WERI-Rb-1 (cell line): ENCODE data around the gene NCOR1.
A peak's percentile ranks its signal among the peaks of the same experiment; 100 is the strongest.

ENCODE experiments used
- DNase-seq: peaks from one replicate; pipeline ENCODE4 v3.0.0-alpha.2; 2020
- H3K27ac ChIP-seq: fragments of 250-450 bp; sonication (Bioruptor Pico); 2 replicates; pipeline ENCODE4 v1.5.1; 2020; ENCODE audit warnings: mild to moderate bottlenecking, moderate library complexity
- H3K27me3 ChIP-seq: fragments of 250-450 bp; sonication (Bioruptor Pico); 2 replicates; pipeline ENCODE4 v1.5.1; 2021; ENCODE audit warnings: mild to moderate bottlenecking, low read depth, moderate library complexity; ENCODE audit not compliant: insufficient read depth, severe bottlenecking
- H3K36me3 ChIP-seq: fragments of 250-450 bp; sonication (Bioruptor Pico); 2 replicates; pipeline ENCODE4 v1.5.1; 2020; ENCODE audit warnings: mild to moderate bottlenecking, moderate library complexity
- H3K4me3 ChIP-seq: 2 replicates; pipeline ENCODE4 v1.5.1; 2011; ENCODE audit warnings: low read depth, mild to moderate bottlenecking, control low read depth, low read length
- H3K9me3 ChIP-seq: fragments of 250-450 bp; sonication (Bioruptor Pico); 2 replicates; pipeline ENCODE4 v1.5.1; 2021; ENCODE audit warnings: mild to moderate bottlenecking, moderate library complexity; ENCODE audit not compliant: severe bottlenecking
- CTCF ChIP-seq: IDR thresholded peaks from 2 replicates; pipeline ENCODE4 v1.5.1; 2011; ENCODE audit warnings: low read depth, mild to moderate bottlenecking, control low read depth, inconsistent platforms, low read length

Gene NCOR1

GRCh38 chr17:16255481-16255921 lies 40.2 kb upstream of the NCOR1 start:
- H3K36me3 ChIP-seq, result peaks cover 5% of the 10 kb centered on the region; the same call in 1 of the 2 replicates
- peak; percentile 40 for DNase-seq
- peak overlapping the region; percentile 72 for H3K27ac ChIP-seq
- H3K27me3 ChIP-seq, result no peaks in the 10 kb centered on the region
- no peak overlapping the region for H3K4me3 ChIP-seq
- no peaks in the 10 kb centered on the region for H3K9me3 ChIP-seq
- no peak for TF ChIP-seq CTCF

GRCh38 chr17:16254773-16255400 lies 39.6 kb upstream of the NCOR1 start:
- no peak for DNase-seq
- no peak for TF ChIP-seq CTCF
- Histone ChIP-seq H3K9me3 (no peaks in the 10 kb centered on the region), H3K27ac (peak overlapping the region; percentile 72), H3K27me3 (no peaks in the 10 kb centered on the region), H3K36me3 (peaks cover 3% of the 10 kb centered on the region; the same call in 1 of the 2 replicates), H3K4me3 (no peak overlapping the region)

- DNase-seq, result no peak
- no peaks in the 10 kb centered on the region for H3K27me3 ChIP-seq
- TF ChIP-seq CTCF, result no peak
Observed at GRCh38 chr17:16251556-16251955, 36.2 kb upstream of the NCOR1 start.

GRCh38 chr17:16251043-16251442 lies 35.7 kb upstream of the NCOR1 start:
- H3K27ac ChIP-seq, result no peak overlapping the region

More at GRCh38 chr17:16251556-16251955, 36.2 kb upstream of the NCOR1 start:
- Histone ChIP-seq H3K9me3 (no peaks in the 10 kb centered on the region), H3K4me3 (no peak overlapping the region), H3K27ac (no peak overlapping the region), H3K36me3 (peaks cover 3% of the 10 kb centered on the region; the same call in 1 of the 2 replicates)

GRCh38 chr17:16250635-16251034 lies 35.3 kb upstream of the NCOR1 start:
- no peaks in the 10 kb centered on the region for H3K9me3 ChIP-seq
- H3K4me3 ChIP-seq, result no peak overlapping the region
- H3K27me3 ChIP-seq, result no peaks in the 10 kb centered on the region
- peaks cover 3% of the 10 kb centered on the region; the same call in 1 of the 2 replicates for H3K36me3 ChIP-seq
- H3K27ac ChIP-seq, result no peak overlapping the region
- no peak for TF ChIP-seq CTCF
- no peak for DNase-seq

More at GRCh38 chr17:16251043-16251442, 35.7 kb upstream of the NCOR1 start:
- Histone ChIP-seq H3K27me3 (no peaks in the 10 kb centered on the region), H3K9me3 (no peaks in the 10 kb centered on the region), H3K4me3 (no peak overlapping the region), H3K36me3 (peaks cover 3% of the 10 kb centered on the region; the same call in 1 of the 2 replicates)
- TF ChIP-seq CTCF, result no peak
- no peak for DNase-seq

- Histone ChIP-seq H3K27me3 (no peaks in the 10 kb centered on the region), H3K27ac (no peak overlapping the region), H3K9me3 (no peaks in the 10 kb centered on the region), H3K4me3 (no peak overlapping the region), H3K36me3 (no peaks in the 10 kb centered on the region; the same call in 1 of the 2 replicates)
- no peak for DNase-seq
- no peak for TF ChIP-seq CTCF
Observed at GRCh38 chr17:16247586-16247984, 32.3 kb upstream of the NCOR1 start.
